ENCODE results near the gene FGD3. TPM values are rescaled to one million over a fixed set of nuclear protein-coding genes. Genes with fewer than 3 reads are reported as not detected.

FGD3 gene
- total and polyA plus RNA-seq, 10 donors, result 30.7 to 99.1 (median 68.7) TPM

DNA sequence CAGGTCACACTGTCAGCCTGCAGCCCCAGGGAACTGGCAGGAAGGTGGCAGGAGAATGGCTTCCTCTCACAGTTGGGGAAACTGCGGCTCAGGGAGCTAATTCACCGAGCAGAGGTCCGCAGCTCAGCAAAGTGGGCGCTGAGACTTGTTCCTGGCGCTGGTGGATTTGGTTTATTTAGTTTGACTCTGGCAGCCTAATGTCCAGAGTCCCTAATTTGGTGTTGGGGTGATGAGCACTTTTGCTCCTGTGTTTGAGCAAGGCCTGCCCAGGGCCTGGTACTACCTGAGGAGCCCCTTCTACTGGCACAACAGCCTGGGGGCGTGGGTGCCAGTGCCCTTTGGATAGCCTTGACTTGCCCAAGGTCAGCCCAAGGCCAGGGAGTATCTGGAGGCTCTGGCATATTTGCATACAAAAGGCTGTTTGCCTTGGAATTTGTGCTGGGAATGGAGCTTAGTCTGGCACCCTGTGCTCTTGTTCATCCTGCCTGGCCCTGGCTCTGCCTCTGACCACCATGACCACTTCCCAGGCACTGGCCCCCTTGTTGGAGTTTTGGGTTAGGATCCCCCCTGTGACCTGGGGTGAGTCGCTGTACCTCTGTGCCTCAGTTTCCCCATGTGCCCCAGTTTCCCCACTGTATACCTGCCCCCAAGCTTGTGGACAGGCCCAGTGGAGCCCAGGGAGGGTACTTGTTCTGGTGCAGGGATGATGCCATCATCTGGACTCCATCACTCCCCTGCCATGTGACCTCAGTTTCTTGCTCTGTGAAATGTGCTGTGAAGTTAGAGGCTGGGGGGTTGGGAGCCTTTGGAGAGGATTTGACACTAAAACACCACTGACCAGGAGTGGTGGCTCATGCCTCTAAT is 112.6 kb downstream of the FGD3 start:
- DNase-seq, result no peak
- whole genome bisulfite sequencing, 5 donors, result 25 to 41% (median 33%) methylated on average over 4 to 7 of the region's 7 CpGs
- Histone ChIP-seq H3K4me3 (peak overlapping the region; percentile 40 to 88 (median 60)), H3K27ac (peak overlapping the region; percentile 85 to 98 (median 93)), H3K27me3 (replicated peaks in 1 of 7) (no peaks in the 10 kb centered on the region), H3K36me3 (peaks cover 0 to 11% (median 0%) of the 10 kb centered on the region in 6 donors), H3K4me1 (peaks cover 47 to 96% (median 73%) of the 10 kb centered on the region in 6 donors), H3K9me3 (no peaks in the 10 kb centered on the region)
- TF ChIP-seq POLR2AphosphoS5 (IDR thresholded peaks at IDR 0.05), result no peak
- no peak for TF ChIP-seq POLR2A (IDR thresholded peaks at IDR 0.05)
- TF ChIP-seq, protein P1, sequence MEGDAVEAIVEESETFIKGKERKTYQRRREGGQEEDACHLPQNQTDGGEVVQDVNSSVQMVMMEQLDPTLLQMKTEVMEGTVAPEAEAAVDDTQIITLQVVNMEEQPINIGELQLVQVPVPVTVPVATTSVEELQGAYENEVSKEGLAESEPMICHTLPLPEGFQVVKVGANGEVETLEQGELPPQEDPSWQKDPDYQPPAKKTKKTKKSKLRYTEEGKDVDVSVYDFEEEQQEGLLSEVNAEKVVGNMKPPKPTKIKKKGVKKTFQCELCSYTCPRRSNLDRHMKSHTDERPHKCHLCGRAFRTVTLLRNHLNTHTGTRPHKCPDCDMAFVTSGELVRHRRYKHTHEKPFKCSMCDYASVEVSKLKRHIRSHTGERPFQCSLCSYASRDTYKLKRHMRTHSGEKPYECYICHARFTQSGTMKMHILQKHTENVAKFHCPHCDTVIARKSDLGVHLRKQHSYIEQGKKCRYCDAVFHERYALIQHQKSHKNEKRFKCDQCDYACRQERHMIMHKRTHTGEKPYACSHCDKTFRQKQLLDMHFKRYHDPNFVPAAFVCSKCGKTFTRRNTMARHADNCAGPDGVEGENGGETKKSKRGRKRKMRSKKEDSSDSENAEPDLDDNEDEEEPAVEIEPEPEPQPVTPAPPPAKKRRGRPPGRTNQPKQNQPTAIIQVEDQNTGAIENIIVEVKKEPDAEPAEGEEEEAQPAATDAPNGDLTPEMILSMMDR (IDR thresholded peaks at IDR 0.05 in 8 of 11, conservative IDR thresholded peaks at IDR 0.05 in 3 of 11), result no peak
- intact Hi-C loops (cut with DNase I; ENCODE audit: low total_unique reads), result loop anchor here (10.0 kb wide), 1 partner anchor 55 kb away; no protein-coding TSS in a partner anchor

- Histone ChIP-seq H3K36me3 (peaks cover 0 to 20% (median 0%) of the 10 kb centered on the region in 6 donors), H3K27me3 (replicated peaks in 1 of 7) (no peaks in the 10 kb centered on the region), H3K4me3 (peak overlapping the region in 3 of 8 donors; percentile 61 to 88 (median 70)), H3K9me3 (no peaks in the 10 kb centered on the region), H3K4me1 (peaks cover 55 to 96% (median 81%) of the 10 kb centered on the region in 6 donors), H3K27ac (peak overlapping the region; percentile 74 to 98 (median 93))
- intact Hi-C loops (cut with DNase I; ENCODE audit: low total_unique reads), result no loop called here
- TF ChIP-seq POLR2AphosphoS5 (IDR thresholded peaks at IDR 0.05) (peak in 2 of 3 donors; percentile 43 to 47), POLR2A (IDR thresholded peaks at IDR 0.05) (no peak)
- 48 to 68% (median 66%) methylated on average over 6 to 8 of the region's 8 CpGs for WGBS, 5 donors
- DNase-seq, result no peak
Observed at GRCh38 chr9:93060746-93061259, 113.5 kb downstream of the FGD3 start.

GRCh38 chr9:93061260-93061751 is 114.0 kb downstream of the FGD3 start:
- Histone ChIP-seq H3K4me1 (peaks cover 55 to 97% (median 83%) of the 10 kb centered on the region in 6 donors), H3K27me3 (replicated peaks in 1 of 7) (no peaks in the 10 kb centered on the region), H3K4me3 (peak overlapping the region in 2 of 8 donors; percentile 70 to 88), H3K9me3 (no peaks in the 10 kb centered on the region), H3K27ac (peak overlapping the region; percentile 74 to 98 (median 93)), H3K36me3 (peaks cover 0 to 24% (median 0%) of the 10 kb centered on the region in 6 donors)
- DNase-seq, result no peak
- 72 to 88% (median 85%) methylated on average over 4 of the region's 4 CpGs for WGBS, 5 donors
- intact Hi-C loops (cut with DNase I; ENCODE audit: low total_unique reads), result no loop called here
- TF ChIP-seq, protein P1 (IDR thresholded peaks at IDR 0.05 in 8 of 11, conservative IDR thresholded peaks at IDR 0.05 in 3 of 11), result no peak
- TF ChIP-seq POLR2AphosphoS5 (IDR thresholded peaks at IDR 0.05) (no peak), POLR2A (IDR thresholded peaks at IDR 0.05) (no peak)

GRCh38 chr9:93061791-93062763 is 114.8 kb downstream of the FGD3 start:
- H3K27me3 ChIP-seq (replicated peaks in 1 of 7), result no peaks in the 10 kb centered on the region
- peak overlapping the region in 3 of 8 donors; percentile 8 to 88 (median 8) for H3K4me3 ChIP-seq
- peak overlapping the region; percentile 74 to 98 (median 93) for H3K27ac ChIP-seq
- intact Hi-C loops (cut with DNase I; ENCODE audit: low total_unique reads), result no loop called here
- peak; percentile 93 for DNase-seq
- H3K4me1 ChIP-seq, result peaks cover 55 to 100% (median 83%) of the 10 kb centered on the region in 6 donors
- 46 to 66% (median 64%) methylated on average over 17 to 19 of the region's 19 CpGs for WGBS, 5 donors
- no peaks in the 10 kb centered on the region for H3K9me3 ChIP-seq
- H3K36me3 ChIP-seq, result peaks cover 0 to 24% (median 0%) of the 10 kb centered on the region in 6 donors
- TF ChIP-seq POLR2A (IDR thresholded peaks at IDR 0.05) (no peak), POLR2AphosphoS5 (IDR thresholded peaks at IDR 0.05) (peak; percentile 90 to 96 (median 93))
- TF ChIP-seq, protein P1 (IDR thresholded peaks at IDR 0.05 in 8 of 11, conservative IDR thresholded peaks at IDR 0.05 in 3 of 11), result no peak

Measured in spleen (tissue), 11 donors.